GM21515 (cell line): ENCODE measurements around the gene CRB2.
"Not testable (repeated sequence)": the region's sequence is repeated elsewhere in the genome, so short reads cannot be mapped to it uniquely, and the experiment has no call there.

Experiments used
- ATAC-seq: cut with Tn5 transposase; IDR thresholded peaks from one replicate; pipeline ENCODE4 v1.9.1; 2021; ENCODE audit not compliant: unreplicated experiment

The CRB2 gene

GRCh38 chr9:123398938-123399337, 42.9 kb downstream of the CRB2 start:
- ATAC-seq, result not testable (repeated sequence)

- ATAC-seq, result no peak
Observed at GRCh38 chr9:123399803-123400378, 43.9 kb downstream of the CRB2 start.

GRCh38 chr9:123400926-123401503, 45.0 kb downstream of the CRB2 start:
- ATAC-seq, result no peak

GRCh38 chr9:123401879-123402513, 46.0 kb downstream of the CRB2 start:
- ATAC-seq, result no peak

GRCh38 chr9:123402981-123403509, 47.0 kb downstream of the CRB2 start:
- ATAC-seq, result no peak

GRCh38 chr9:123406016-123406415, 50.0 kb downstream of the CRB2 start:
- no peak for ATAC-seq

GRCh38 chr9:123406691-123407216, 50.8 kb downstream of the CRB2 start:
- no peak for ATAC-seq

GRCh38 chr9:123407217-123407851, 51.3 kb downstream of the CRB2 start:
- no peak for ATAC-seq

- ATAC-seq, result no peak
Observed at GRCh38 chr9:123408313-123409262, 52.6 kb downstream of the CRB2 start.

GRCh38 chr9:123410281-123410910, 54.4 kb downstream of the CRB2 start:
- no peak for ATAC-seq

GRCh38 chr9:123411191-123411590, 55.2 kb downstream of the CRB2 start:
- ATAC-seq, result no peak

- no peak for ATAC-seq
Observed at GRCh38 chr9:123411636-123412035, 55.6 kb downstream of the CRB2 start.

- no peak for ATAC-seq
Observed at GRCh38 chr9:123412171-123412820, 56.3 kb downstream of the CRB2 start.

- no peak for ATAC-seq
Observed at GRCh38 chr9:123414204-123414603, 58.2 kb downstream of the CRB2 start.

- ATAC-seq, result no peak
Observed at GRCh38 chr9:123414936-123415930, 59.2 kb downstream of the CRB2 start.

GRCh38 chr9:123416176-123416575, 60.2 kb downstream of the CRB2 start:
- ATAC-seq, result no peak

GRCh38 chr9:123417289-123418051, 61.5 kb downstream of the CRB2 start:
- ATAC-seq, result no peak

- no peak for ATAC-seq
Observed at GRCh38 chr9:123418052-123418430, 62.0 kb downstream of the CRB2 start.
